T follicular helper cell (primary cell): ENCODE results near the gene ATAT1.
A peak's percentile ranks its signal among the peaks of the same experiment; 100 is the strongest.

Experiments used
- DNase-seq: peaks from one replicate; pipeline ENCODE4 v3.0.0-alpha.2; 2020; ENCODE audit warnings: low read depth
- total RNA-seq, 2 experiments: gene quantifications; one replicate each; lab custom pipeline; 2026; lab: John Stamatoyannopoulos, UW

Gene ATAT1
- 3.9 to 4.1 reads per million in 2 experiments for total RNA-seq

DNA sequence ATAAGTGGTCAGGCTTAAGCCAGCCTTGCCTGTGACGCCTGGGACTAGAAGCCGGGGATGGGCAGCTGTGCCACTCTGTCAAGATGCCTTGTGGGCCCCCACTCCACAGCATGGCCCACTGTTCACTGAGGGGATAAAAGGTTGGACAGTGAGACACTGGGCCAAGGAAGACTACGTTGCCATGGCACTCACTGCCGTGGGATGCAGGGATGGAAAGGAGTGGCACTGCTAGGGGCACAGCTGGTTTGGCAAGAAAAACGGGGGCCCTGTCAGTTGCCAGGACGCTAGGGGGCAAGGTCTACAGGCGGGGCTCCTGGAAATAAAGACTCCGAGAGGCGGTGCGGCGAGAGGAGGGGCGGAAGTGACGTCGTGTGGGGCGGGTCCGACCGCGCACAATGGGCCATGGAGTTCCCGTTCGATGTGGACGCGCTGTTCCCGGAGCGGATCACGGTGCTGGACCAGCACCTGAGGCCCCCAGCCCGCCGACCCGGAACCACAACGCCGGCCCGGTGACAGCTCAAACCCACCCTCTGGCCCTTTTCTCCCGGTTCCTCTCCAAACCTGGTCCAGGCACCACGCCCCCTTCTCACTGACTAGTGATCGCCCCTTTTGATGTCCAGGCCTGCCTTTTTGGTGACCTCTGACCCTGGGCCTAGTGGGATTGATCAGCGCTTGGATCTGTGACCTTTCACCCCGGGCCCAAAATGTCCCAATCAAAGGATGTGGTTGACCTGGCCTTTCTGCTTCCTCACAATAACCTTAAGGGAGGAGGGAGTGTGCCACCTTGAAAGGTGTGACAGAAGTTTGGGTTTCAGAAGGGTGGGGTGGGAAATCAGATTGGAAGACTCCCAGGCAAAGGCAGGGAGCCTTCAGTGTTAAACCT, at the start of gene ATAT1:
Gene ATAT1, plus strand, starts transcription at position 391 of the 883 bp plus-strand sequence.
- peak; percentile 87 for DNase-seq

DNA sequence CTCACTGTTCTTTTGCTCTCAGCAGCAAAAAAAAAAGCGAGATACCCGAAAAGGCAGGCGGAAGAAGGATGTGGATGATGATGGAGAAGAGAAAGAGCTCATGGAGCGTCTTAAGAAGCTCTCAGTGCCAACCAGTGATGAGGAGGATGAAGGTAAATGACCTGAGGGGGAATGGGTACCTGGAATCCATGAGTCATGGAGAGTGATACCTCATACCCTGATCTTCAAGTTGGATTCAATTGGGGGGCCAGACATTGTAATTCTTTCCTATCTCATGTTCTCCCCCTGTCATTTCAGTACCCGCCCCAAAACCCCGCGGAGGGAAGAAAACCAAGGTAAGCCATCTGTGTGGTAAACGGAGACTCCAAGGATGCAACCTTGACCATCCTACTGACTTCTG, 48.6 kb upstream of the ATAT1 start:
- no peak for DNase-seq

DNA sequence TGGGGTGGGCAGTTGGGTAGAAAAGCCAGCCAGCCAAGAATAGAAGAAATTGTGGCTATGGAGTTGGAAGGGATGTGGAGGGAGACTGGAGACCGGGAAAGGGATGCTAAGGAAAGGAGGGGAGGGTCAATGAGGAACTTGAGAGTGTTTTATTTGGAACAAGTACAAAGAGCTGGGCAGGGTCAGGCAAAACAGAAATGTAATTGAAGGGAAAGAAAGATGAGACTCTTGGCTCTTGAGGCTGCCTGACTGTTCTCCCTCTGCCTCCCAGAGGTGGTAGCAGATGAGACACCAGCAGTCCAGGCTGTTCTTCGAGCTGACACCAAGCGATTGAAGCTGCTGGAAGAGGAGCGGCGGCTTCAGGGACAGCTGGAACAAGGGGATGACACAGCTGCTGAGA, 42.8 kb upstream of the ATAT1 start:
- DNase-seq = no peak

GRCh38 chr6:30589754-30590358, 36.8 kb upstream of the ATAT1 start:
- no peak for DNase-seq

DNA sequence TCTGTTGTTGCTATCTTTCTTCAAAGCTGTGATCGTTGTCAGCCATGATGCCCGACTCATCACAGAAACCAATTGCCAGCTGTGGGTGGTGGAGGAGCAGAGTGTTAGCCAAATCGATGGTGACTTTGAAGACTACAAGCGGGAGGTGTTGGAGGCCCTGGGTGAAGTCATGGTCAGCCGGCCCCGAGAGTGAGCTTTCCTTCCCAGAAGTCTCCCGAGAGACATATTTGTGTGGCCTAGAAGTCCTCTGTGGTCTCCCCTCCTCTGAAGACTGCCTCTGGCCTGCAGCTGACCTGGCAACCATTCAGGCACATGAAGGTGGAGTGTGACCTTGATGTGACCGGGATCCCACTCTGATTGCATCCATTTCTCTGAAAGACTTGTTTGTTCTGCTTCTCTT, 36.2 kb upstream of the ATAT1 start:
- no peak for DNase-seq

DNA sequence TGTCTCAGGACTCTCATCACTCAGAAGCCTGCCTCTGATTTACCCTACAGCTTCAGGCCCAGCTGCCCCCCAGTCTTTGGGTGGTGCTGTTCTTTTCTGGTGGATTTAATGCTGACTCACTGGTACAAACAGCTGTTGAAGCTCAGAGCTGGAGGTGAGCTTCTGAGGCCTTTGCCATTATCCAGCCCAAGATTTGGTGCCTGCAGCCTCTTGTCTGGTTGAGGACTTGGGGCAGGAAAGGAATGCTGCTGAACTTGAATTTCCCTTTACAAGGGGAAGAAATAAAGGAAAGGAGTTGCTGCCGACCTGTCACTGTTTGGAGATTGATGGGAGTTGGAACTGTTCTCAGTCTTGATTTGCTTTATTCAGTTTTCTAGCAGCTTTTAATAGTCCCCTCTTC, 35.7 kb upstream of the ATAT1 start:
- no peak for DNase-seq

DNA sequence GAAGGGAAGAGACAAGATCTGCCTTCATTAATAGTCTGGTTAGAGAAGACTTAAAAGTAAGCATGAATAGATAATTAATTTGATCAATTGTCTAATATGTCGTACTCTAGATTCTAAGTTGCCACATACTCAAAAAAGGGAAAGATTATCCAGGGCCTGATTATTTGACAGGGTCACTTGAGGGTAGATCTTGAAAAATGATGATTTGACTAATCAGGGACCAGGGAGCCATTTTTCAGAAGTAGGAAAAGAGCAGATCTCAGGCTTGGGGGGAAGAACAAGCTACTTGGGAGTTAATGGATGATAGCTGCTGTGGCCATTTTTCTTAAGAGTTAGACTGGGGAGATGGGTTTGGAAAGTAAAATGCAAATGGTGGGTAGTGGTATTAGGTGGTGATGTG, 34.4 kb upstream of the ATAT1 start:
- no peak for DNase-seq

DNA sequence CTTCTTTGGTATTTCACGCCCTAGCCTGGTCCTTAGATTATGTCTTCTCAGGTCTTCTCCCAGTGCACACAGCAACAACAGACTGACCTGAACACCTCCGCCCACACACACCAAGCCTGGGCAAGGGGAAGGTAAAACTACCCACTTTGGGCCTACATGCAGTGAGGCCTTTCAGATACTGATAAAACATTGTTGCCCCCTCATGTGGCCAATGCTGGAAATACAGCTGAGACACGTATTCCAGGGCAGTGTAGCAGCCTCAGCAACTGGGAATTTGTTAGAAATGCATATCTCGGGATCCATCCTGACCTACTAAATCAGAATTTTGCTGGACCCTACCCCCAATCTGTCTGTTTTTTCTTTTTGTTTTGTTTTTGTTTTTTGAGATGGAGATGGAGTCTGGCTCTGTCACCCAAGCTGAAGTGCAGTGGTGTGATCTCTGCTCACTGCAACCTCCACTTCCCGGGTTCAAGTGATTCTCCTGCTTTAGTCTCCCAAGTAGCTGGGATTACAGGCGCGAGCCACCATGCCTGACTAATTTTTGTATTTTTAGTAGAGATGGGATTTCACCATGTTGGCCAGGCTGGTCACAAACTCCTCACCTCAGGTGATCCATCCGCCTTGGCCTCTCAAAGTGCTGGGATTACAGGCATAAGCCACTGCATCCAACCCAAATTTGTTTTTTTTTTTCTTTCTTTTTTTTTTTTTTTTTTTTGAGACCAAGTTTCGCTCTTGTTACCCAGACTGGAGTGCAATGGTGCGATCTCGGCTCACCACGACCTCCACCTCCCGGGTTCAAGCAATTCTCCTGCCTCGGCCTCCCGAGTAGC, 29.1 kb upstream of the ATAT1 start:
- peak; percentile 78 for DNase-seq

DNA sequence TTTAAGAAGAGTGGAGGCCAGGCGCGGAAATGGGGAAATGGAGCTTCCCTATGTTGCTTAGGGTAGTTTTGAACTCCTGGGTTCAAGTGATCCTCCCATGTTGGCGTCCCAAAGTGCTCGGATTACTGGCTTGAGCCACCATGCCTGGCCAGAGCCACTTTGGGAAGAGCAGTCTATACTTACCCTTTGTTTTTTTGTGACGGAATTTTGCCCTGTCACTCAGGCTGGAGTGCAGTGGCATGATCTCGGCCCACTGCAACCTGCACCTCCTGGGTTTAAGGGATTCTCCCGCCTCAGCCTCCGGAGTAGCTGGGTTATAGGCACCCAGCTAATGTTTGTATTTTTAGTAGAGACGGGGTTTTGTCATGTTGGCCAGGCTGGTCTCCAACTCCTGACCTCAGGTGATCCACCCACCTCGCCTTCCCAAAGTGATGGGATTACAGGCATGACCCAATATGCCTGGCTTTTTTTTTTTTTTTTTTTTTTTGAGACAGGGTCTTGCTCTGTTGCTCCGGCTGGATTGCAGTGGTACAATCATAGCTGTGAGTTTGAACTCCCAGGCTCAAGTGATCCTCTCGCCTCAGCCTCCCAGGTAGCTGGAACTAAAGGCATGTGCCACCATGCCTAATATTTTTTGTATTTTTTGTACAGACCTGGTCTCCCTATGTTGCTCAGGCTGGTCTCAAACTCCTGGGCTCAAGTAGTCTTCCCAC, 27.6 kb upstream of the ATAT1 start:
- no peak for DNase-seq

GRCh38 chr6:30599625-30600324, 26.9 kb upstream of the ATAT1 start:
- DNase-seq = no peak

GRCh38 chr6:30600451-30600961, 26.2 kb upstream of the ATAT1 start:
- DNase-seq = no peak

DNA sequence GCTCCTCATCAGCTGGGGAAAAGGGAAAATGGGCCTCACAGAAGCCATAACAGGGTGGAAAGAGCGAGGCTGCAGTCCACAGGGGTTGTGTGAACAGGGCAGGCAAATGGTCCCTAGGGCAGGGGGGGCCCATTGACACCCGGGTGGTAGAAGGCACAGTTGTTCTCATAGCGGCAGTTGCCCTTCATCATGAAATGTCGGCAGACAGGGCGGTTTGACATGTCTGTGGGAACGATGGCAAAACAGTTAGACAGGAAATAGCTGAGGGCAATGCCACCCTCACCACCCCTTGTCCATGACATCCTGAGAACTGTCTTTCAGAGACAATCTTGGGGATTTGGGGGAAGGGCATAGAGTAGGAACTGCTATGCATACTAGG, 25.2 kb upstream of the ATAT1 start:
- no peak for DNase-seq

DNA sequence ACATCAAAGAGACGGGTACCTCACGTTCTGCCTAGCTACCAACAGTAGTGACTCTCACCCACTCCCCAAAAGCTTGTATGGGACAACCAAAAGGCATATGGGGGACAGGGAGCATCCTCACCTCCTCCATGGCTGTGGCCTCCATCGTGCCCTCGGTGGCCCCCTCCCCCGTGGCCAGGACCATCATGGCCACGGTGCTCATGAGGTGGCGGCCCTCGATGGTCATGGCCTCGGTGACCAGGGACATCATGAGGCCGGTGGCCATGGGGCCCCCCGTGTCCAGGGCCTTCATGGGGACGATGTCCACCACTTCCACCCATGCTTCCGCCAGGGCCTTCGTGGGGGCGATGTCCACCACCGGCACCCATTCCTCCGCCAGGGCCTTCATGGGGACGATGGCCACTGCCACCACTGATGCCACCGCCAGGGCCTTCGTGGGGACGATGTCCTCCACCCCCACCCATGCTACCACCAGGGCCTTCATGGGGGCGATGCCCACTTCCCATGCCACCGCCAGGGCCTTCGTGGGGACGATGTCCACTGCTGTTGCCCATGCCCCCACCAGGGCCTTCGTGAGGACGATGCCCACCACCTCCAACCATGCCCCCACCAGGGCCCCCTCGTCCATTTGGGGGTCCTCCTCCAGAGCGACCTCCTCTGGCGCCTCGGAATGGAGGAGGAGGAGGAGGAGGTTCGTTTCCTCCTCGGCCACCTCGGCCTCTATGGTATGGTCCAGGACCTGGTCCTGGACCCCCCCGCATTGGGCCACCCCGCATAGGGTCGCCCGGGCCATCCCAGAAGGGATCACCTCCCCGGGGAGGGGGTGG, 24.6 kb upstream of the ATAT1 start:
- DNase-seq = no peak

GRCh38 chr6:30603961-30604360, 22.7 kb upstream of the ATAT1 start:
- no peak for DNase-seq

GRCh38 chr6:30610065-30610464, 16.6 kb upstream of the ATAT1 start:
- no peak for DNase-seq

DNA sequence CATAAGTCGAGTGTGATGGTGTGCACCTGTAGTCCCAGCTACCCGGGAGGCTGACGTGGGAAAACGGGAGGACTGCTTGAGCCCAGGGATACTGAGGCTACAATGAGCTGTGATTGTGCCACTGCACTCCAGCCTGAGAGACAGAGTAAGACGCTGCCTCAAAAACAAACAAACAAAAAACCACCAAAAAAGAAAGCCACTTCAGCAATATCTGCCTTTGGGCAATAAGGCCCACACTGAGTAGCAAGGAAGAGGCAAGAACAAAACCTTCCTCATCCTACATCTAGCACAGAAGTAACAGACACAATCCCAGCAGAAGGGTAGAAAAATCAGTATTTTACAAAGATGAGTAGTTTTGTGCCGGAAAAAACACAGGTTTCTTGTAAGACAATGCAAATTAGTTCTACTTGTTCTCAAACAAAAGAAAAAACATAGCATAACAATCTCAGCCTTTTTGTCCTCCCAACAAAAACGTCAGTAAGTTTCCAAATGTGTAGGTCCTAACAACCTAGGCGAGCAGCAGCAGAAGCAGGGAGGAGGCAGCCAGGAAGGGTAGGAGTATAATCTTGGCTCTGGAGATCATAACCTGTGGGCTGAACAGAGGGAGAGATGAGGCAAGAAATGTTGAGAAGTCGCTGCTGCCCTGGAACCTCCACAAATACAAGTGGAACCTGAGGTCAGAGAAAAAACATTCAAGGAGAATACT, 15.4 kb upstream of the ATAT1 start:
- no peak for DNase-seq

- DNase-seq = no peak
Observed at GRCh38 chr6:30611856-30612194, 14.8 kb upstream of the ATAT1 start.

GRCh38 chr6:30612213-30612612, 14.5 kb upstream of the ATAT1 start:
- no peak for DNase-seq

DNA sequence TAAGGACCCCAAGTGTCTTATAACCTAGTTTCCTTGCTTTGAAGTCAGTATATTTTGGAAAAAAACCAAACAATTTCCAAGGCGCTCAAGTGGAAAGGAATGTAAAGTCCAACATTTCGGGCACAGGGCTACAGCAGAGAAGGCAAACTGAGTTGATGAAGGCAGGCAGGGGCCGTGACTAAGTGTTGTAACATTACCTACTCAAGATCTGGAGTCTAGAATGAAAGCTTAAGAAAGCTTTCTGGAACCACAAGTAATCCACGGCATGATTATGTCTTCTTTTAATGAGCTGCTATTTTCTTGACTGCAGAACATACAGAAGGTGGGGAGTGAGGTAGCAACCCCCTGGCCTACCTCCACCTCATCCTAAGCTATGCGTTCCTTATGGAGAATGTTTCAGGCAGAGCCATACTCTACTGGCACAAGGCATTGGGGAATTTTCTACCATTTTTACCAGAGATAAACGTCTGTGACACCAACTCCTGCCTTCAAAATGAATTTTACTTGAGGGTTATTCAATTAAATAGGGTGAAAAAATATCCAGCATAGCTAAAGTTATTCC, 13.9 kb upstream of the ATAT1 start:
- no peak for DNase-seq
